ENCODE data around the gene SUPT20HL1. TPM values are rescaled to one million over a fixed set of nuclear protein-coding genes. Genes with fewer than 3 reads are reported as not detected.

Gene SUPT20HL1
- total and polyA plus RNA-seq, 2 experiments from 2014 or later, result not detected

DNA sequence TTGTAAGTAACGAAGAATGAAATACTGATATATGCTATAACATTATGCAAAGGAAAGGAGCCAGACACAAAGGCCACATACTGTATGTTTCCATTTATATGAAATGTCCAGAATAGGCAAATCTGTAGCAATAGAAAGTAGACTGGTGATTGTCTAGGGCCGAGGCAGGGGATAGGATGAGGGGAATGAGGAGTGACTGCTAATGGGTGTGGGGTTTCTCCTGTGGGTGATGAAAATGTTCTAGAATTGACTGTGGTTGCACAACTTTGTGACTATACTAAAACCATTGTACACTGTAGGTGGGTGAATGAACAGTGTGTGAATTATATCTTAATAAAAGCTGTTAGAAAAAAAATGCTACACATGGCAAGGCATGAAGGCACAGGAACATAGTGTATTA, 19.9 kb upstream of the SUPT20HL1 start:
- Histone ChIP-seq H3K4me2 (no peak overlapping the region), H3K27ac (ENCODE audit: low read depth) (no peak overlapping the region), H3K36me3 (ENCODE audit: insufficient read depth) (no peaks in the 10 kb centered on the region), H3K4me3 (no peak overlapping the region), H2AFZ (no peak overlapping the region), H4K20me1 (replicated peaks; ENCODE audit: insufficient read depth) (no peaks in the 10 kb centered on the region), H3K9me2 (ENCODE audit: insufficient read depth) (no peaks in the 10 kb centered on the region), H3F3A (replicated peaks; ENCODE audit: low read depth) (no peaks in the 10 kb centered on the region), H3K4me1 (ENCODE audit: insufficient read depth) (no peaks in the 10 kb centered on the region), H3K27me3 (ENCODE audit: insufficient read depth) (no peaks in the 10 kb centered on the region), H3K79me2 (replicated peaks; ENCODE audit: insufficient read depth) (no peaks in the 10 kb centered on the region)
- DNase-seq (ENCODE audit: low spot score), result no peak
- Mint-ChIP-seq H3K4me3 (no peak overlapping the region), H3K9me3 (no peaks in the 10 kb centered on the region), H3K27me3 (ENCODE audit: insufficient read depth, low read depth, poor library complexity) (no peaks in the 10 kb centered on the region), H3K27ac (no peak overlapping the region), H3K4me1 (no peaks in the 10 kb centered on the region; the same call in 2 of the 3 replicates), H3K36me3 (ENCODE audit: low read depth) (no peaks in the 10 kb centered on the region)
- TF ChIP-seq EZH2phosphoT487 (IDR thresholded peaks at IDR 0.05; ENCODE audit: unreplicated experiment), result no peak
- TF ChIP-seq NANOG (IDR thresholded peaks at IDR 0.05; ENCODE audit: borderline replicate concordance), result no peak
- TF ChIP-seq, protein P1, sequence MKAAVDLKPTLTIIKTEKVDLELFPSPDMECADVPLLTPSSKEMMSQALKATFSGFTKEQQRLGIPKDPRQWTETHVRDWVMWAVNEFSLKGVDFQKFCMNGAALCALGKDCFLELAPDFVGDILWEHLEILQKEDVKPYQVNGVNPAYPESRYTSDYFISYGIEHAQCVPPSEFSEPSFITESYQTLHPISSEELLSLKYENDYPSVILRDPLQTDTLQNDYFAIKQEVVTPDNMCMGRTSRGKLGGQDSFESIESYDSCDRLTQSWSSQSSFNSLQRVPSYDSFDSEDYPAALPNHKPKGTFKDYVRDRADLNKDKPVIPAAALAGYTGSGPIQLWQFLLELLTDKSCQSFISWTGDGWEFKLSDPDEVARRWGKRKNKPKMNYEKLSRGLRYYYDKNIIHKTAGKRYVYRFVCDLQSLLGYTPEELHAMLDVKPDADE (IDR thresholded peaks at IDR 0.05), result no peak
- TF ChIP-seq STAT1 (IDR thresholded peaks at IDR 0.05; ENCODE audit: unreplicated experiment), result no peak
- no peak for TF ChIP-seq EZH2 (IDR thresholded peaks at IDR 0.05; ENCODE audit: low read depth, unreplicated experiment)
- no peak for TF ChIP-seq CREB1 (CRISPR knock-in tag; IDR thresholded peaks at IDR 0.05; ENCODE audit: low read depth)
- TF ChIP-seq, protein P2, sequence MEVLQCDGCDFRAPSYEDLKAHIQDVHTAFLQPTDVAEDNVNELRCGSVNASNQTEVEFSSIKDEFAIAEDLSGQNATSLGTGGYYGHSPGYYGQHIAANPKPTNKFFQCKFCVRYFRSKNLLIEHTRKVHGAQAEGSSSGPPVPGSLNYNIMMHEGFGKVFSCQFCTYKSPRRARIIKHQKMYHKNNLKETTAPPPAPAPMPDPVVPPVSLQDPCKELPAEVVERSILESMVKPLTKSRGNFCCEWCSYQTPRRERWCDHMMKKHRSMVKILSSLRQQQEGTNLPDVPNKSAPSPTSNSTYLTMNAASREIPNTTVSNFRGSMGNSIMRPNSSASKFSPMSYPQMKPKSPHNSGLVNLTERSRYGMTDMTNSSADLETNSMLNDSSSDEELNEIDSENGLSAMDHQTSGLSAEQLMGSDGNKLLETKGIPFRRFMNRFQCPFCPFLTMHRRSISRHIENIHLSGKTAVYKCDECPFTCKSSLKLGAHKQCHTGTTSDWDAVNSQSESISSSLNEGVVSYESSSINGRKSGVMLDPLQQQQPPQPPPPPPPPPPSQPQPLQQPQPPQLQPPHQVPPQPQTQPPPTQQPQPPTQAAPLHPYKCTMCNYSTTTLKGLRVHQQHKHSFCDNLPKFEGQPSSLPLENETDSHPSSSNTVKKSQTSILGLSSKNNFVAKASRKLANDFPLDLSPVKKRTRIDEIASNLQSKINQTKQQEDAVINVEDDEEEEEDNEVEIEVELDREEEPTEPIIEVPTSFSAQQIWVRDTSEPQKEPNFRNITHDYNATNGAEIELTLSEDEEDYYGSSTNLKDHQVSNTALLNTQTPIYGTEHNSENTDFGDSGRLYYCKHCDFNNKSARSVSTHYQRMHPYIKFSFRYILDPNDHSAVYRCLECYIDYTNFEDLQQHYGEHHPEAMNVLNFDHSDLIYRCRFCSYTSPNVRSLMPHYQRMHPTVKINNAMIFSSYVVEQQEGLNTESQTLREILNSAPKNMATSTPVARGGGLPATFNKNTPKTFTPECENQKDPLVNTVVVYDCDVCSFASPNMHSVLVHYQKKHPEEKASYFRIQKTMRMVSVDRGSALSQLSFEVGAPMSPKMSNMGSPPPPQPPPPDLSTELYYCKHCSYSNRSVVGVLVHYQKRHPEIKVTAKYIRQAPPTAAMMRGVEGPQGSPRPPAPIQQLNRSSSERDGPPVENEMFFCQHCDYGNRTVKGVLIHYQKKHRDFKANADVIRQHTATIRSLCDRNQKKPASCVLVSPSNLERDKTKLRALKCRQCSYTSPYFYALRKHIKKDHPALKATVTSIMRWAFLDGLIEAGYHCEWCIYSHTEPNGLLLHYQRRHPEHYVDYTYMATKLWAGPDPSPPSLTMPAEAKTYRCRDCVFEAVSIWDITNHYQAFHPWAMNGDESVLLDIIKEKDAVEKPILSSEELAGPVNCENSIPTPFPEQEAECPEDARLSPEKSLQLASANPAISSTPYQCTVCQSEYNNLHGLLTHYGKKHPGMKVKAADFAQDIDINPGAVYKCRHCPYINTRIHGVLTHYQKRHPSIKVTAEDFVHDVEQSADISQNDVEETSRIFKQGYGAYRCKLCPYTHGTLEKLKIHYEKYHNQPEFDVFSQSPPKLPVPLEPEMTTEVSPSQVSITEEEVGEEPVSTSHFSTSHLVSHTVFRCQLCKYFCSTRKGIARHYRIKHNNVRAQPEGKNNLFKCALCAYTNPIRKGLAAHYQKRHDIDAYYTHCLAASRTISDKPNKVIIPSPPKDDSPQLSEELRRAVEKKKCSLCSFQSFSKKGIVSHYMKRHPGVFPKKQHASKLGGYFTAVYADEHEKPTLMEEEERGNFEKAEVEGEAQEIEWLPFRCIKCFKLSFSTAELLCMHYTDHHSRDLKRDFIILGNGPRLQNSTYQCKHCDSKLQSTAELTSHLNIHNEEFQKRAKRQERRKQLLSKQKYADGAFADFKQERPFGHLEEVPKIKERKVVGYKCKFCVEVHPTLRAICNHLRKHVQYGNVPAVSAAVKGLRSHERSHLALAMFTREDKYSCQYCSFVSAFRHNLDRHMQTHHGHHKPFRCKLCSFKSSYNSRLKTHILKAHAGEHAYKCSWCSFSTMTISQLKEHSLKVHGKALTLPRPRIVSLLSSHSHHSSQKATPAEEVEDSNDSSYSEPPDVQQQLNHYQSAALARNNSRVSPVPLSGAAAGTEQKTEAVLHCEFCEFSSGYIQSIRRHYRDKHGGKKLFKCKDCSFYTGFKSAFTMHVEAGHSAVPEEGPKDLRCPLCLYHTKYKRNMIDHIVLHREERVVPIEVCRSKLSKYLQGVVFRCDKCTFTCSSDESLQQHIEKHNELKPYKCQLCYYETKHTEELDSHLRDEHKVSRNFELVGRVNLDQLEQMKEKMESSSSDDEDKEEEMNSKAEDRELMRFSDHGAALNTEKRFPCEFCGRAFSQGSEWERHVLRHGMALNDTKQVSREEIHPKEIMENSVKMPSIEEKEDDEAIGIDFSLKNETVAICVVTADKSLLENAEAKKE (CRISPR knock-in tag; IDR thresholded peaks at IDR 0.05), result no peak
- TF ChIP-seq REST (IDR thresholded peaks at IDR 0.05; ENCODE audit: unreplicated experiment), result no peak
- no peak for TF ChIP-seq ZNF114 (CRISPR knock-in tag; IDR thresholded peaks at IDR 0.05)
- no peak for TF ChIP-seq POLR2AphosphoS5 (IDR thresholded peaks at IDR 0.05; ENCODE audit: low read depth)
- TF ChIP-seq JUNB (IDR thresholded peaks at IDR 0.05; ENCODE audit: unreplicated experiment), result no peak
- TF ChIP-seq, protein P3, sequence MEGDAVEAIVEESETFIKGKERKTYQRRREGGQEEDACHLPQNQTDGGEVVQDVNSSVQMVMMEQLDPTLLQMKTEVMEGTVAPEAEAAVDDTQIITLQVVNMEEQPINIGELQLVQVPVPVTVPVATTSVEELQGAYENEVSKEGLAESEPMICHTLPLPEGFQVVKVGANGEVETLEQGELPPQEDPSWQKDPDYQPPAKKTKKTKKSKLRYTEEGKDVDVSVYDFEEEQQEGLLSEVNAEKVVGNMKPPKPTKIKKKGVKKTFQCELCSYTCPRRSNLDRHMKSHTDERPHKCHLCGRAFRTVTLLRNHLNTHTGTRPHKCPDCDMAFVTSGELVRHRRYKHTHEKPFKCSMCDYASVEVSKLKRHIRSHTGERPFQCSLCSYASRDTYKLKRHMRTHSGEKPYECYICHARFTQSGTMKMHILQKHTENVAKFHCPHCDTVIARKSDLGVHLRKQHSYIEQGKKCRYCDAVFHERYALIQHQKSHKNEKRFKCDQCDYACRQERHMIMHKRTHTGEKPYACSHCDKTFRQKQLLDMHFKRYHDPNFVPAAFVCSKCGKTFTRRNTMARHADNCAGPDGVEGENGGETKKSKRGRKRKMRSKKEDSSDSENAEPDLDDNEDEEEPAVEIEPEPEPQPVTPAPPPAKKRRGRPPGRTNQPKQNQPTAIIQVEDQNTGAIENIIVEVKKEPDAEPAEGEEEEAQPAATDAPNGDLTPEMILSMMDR (conservative IDR thresholded peaks at IDR 0.05; ENCODE audit: low read depth in 2 of 2), result no peak
- TF ChIP-seq ZNF331 (CRISPR knock-in tag; IDR thresholded peaks at IDR 0.05; ENCODE audit: low read depth), result no peak
- no peak for ATAC-seq

All from GM23338 (cell line).